SK-N-SH treated with all-trans-retinoic acid at 6 μM for 48 hours (cell line): ENCODE measurements around the gene MOSMO.

Source experiments
- ATAC-seq: fragments of 200-7000 bp; cut with Tn5 transposase; 3 replicates; pipeline ENCODE4 v1.9.1; 2020; ENCODE audit warnings: mild to moderate bottlenecking, moderate library complexity
- ISL1 ChIP-seq: fragments of 250-450 bp; sonication (Bioruptor Pico); IDR thresholded peaks from 2 replicates; pipeline ENCODE4 v2.1.2; 2022; ENCODE audit warnings: mild to moderate bottlenecking, moderate library complexity
- PPARA ChIP-seq: fragments of 250-450 bp; sonication (Bioruptor Pico); IDR thresholded peaks from 2 replicates; pipeline ENCODE4 v1.5.0; 2020; ENCODE audit warnings: mild to moderate bottlenecking, borderline replicate concordance
- RARB ChIP-seq: fragments of 250-450 bp; sonication (Bioruptor Pico); IDR thresholded peaks from 2 replicates; pipeline ENCODE4 v1.8.0; 2021; ENCODE audit warnings: mild to moderate bottlenecking, moderate library complexity
- TF ChIP-seq, protein P1 (sequence below): fragments of 250-450 bp; sonication (Bioruptor Pico); IDR thresholded peaks from 2 replicates; pipeline ENCODE4 v1.8.0; 2020; ENCODE audit warnings: mild to moderate bottlenecking, moderate library complexity, borderline replicate concordance

Gene MOSMO

DNA sequence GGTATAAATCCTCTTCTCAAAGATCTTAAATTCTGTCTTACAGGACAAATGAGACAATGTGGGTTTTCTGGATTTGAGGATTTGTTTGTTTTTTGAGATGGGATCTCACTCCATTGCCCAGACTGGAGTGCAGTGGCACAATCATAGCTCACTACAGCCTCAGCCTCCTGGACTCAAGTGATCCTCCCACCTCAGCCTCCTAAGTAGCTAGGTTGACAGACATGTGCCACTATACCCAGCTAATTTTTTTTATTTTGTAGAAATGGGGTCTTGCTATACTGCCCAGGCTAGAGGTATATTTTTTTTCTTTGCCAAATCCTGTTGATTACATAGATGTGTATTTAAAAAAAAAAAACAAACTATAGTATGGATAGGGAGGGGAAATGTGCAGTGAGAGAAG is 122.6 kb downstream of the MOSMO start (continued):
- TF ChIP-seq, protein P1, sequence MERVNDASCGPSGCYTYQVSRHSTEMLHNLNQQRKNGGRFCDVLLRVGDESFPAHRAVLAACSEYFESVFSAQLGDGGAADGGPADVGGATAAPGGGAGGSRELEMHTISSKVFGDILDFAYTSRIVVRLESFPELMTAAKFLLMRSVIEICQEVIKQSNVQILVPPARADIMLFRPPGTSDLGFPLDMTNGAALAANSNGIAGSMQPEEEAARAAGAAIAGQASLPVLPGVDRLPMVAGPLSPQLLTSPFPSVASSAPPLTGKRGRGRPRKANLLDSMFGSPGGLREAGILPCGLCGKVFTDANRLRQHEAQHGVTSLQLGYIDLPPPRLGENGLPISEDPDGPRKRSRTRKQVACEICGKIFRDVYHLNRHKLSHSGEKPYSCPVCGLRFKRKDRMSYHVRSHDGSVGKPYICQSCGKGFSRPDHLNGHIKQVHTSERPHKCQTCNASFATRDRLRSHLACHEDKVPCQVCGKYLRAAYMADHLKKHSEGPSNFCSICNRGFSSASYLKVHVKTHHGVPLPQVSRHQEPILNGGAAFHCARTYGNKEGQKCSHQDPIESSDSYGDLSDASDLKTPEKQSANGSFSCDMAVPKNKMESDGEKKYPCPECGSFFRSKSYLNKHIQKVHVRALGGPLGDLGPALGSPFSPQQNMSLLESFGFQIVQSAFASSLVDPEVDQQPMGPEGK (CRISPR knock-in tag) = no peak

DNA sequence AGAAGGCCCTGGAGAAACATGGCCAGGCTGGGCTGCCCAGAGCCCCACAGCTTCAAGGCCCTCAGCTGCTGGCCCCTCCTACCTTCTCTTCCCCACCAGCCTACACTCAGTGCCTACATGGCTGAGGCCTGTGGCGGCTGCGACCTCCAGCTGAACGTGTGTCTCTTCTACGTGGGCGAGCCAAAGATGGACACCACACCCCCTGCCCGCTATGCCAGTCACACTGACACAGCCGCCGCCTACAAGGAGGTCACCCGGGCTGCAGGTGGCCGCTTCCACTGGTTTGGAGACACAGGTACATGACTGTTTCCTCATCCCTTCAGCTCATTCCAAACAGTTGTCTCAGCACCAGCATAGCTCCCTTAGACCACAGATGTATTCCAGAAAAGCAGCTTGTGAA is 124.9 kb downstream of the MOSMO start:
- no peak for ATAC-seq
- TF ChIP-seq RARB (CRISPR knock-in tag) = no peak
- no peak for TF ChIP-seq PPARA (CRISPR knock-in tag)
- TF ChIP-seq ISL1 (CRISPR knock-in tag) = no peak
